Measurements from ENCODE around the gene CRACR2B.
A peak's percentile ranks its signal among the peaks of the same experiment; 100 is the strongest.

Gene CRACR2B

DNA sequence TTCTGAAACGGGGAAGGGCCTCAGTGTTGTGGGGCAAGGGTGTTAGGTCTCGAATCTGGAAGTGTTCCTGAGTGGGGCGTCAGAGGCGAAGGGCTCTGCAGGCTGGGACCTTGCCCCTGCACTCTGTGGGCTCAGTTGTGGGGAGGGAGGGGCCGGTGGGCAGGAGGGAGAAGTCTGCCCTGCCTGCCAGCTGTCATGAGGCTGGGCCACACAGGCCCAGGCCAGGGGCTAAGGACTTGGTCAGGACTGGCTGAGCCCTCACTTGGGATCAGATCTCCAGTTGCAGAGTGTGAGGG, at the start of gene CRACR2B:
Gene CRACR2B (plus strand): TSS at position 23 of the 296 bp plus-strand sequence. CDS start 689 bp downstream, outside the sequence.
- no peak for DNase-seq (ENCODE audit: low spot score)

DNA sequence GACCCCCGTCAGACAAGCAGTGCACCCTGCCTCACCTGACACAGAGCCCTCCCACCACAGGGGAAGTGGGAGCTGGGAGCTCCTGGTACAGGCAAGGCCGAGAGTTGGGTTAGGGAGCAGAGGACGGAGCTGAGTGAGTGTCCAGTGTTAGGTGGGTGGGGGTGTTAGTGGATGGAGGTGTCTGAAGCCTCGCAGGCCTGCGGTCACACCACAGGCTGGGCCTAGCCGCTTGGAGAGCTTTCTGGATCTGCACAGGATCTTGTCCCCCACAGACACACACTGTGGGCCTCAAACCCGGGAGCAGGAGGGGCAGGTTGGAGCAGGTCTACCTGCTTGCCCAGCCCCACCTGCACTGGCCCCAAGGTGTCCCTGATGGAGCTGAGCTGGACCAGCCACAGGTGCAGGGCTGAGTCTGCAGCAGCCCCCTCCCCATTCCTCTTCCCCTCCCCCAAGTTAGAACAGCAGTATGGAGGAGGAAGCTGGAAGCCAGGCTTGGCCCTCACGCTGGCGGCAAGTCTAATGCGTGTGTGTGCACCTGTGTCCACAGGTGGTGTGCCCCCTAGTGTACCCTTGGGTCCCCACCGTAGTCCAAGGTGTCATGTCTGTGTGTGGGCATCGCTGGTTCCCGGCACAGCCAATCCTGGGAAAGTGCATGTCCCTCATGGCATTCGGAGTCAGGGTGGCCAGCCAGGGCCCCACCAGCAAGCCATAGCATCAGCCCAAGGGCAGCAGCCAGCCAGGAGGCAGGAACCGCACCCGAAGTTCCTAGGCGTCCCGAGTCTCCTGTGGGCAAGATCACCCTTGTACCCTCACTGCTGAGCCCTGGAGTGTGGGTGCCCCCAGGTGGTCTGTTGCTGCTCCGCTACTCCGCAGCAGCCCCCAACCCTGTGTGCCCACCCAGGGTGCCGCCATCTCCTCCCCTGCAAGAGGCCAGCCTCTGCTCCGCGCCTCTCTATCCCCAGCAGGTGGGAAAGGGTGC, 48.5 kb upstream of the CRACR2B start:
- no peak for DNase-seq (ENCODE audit: low spot score)

DNA sequence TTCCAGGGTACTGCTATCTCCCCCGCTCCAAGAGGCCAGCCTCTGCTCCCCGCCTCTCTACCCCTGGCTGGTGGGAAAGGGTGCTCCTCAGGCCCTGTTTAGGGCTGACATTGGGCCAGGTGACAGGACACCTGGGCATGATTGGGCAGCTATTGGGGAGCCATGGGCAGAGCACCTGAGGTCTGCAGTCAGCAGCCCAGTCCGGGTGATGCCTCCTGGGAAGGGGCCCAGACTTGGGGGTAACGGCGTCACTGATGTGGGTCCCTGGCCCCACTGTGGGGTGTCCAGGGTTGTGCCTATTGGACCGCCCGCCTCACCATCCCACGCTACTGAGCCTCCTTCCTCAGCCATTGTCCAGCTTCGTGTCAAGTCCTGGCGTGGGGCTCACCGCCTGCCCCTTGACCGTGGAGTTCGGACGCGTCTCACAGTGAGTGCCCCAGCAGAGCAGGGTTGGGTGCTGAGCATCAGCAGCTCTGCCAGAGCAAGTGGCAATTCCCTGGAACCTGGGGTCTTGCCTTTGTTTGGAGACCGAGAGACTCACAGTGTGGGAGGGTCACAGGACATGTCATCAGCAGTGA, 47.7 kb upstream of the CRACR2B start:
- DNase-seq (ENCODE audit: low spot score) = no peak

DNA sequence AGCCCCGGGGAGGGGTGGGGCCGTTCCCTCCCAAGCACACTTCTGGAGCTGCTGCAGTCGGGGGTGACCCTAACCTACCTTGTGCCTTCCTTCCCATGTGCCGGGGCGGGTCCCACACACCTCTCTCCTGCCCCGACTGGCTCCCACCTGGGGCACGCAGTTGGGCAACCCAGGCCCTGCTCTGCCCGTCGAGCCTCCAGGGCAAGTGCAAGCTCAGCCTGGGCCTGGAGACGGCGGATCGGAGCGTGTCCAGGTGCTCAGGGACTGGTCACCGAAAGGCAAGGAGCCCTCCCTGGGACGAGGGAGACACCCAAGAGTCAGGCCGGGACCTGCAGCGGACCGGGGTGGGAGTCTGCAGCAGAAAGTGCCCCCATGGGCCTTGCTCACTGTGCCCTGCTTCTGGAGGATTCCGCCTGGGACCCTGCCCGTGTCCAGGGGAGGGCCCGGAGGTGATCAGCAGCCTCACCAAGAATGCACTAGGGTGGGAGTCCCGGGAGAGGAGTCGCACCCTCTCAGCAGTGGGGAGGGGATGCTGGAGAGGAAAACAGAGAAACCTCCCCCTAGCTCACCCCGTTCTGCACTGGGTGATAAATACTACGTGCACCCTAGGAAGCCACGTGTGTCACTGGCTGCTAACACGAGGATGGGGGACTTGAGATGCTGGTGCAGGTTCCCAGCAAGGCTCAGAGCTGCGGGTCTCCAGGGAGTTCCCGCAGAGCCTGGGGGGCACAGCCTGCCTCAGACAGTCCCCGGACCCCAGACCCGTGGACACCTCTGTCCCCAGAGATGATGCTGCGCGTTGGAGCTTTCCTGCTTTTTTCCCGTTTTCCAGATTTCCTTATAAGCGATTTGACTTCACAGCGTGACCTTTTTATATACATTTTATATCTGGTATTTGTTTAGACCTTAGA, 45.2 kb upstream of the CRACR2B start:
- DNase-seq (ENCODE audit: low spot score) = no peak

DNA sequence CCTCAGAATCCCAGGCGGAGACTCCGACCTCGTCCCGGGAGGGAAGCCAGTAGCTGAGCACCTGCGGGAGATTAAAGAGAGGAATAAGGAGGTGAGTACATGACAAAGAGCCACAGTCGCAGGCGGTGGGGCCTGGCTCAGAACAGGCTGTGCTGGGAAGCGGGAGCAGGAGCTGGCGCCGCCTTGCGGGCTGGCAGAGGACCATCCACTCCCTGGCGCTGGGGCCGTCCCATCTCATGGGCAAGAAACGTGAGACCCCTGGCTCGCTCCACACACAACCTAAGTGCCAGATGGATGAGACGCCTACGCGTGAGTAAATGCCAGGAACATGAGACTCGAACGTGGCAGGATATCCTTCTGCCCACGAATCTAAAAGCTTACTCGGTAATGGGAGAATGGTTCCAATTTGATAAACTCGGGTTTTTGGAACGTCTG, 44.1 kb upstream of the CRACR2B start:
- peak; percentile 86 for DNase-seq (ENCODE audit: low spot score)

DNA sequence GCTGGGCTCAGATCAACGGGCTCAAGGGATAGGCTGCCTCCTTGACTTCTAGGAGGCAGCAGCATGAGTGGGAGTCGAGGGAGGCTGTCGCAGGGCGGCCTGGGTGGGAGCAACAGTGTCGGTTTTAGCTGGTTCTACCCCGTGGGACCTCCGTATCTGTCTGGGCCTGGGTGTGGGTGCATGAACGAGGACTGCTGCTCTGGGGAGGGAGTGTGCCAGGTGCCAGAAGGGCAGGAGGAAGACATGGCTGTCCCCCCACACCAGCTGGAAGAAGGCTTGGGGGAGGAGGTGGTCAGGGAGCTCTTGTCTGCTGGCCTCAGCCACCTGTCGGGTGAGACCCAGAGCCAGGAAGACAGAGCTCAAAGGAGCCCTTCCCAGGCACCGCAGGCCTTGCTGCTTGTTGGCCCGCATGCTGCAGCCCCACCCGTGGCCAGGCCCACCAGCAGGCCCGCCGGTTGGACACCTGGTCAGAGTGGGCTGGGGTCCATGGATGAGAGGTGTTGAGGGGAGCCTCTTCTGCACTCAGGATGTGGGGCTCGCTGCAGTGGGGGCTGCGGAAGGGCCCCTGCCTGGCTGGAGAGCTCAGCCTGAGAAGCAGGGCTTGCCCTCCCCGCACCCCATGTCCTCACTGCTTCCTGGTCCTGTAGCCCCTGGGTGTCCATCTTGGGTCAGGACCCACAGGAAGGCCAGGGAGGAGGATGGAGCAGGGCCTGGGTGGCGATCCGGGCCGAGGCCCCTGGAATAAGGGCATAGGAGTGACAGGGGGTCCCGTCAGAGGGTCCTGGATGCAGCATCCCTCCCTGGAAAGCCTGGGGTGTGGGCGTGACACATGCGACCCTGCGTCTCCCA, 41.3 kb upstream of the CRACR2B start:
- DNase-seq (ENCODE audit: low spot score) = no peak

DNA sequence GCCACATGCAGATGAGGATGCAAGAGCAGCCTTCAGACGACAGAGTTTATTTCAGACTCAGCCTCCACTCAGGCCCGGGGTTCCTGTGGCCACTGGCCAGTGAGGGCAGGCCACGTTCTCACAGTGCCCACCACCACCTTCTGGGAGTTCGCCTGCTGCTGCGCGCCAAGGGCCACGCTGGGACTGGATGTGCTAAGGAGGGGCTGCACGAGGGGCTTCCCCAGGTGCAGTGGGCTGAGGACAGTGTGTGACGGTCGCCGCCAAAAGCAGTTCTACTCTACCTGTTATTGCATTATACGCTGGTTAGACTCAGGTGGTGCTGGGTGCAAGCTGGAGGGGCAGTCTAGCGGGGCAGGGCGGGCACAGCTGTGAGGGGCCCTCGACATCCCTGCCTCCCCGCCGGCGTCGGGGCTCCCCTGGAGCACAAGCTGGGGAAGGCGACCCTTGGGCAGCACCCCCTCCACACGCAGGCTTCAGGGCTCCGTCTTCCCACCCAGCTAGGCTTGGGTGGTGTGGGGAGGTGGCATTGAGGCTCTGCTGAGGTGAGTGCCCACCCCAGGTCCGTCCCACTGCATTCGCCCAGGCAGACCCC, 40.5 kb upstream of the CRACR2B start:
- no peak for DNase-seq (ENCODE audit: low spot score)

DNA sequence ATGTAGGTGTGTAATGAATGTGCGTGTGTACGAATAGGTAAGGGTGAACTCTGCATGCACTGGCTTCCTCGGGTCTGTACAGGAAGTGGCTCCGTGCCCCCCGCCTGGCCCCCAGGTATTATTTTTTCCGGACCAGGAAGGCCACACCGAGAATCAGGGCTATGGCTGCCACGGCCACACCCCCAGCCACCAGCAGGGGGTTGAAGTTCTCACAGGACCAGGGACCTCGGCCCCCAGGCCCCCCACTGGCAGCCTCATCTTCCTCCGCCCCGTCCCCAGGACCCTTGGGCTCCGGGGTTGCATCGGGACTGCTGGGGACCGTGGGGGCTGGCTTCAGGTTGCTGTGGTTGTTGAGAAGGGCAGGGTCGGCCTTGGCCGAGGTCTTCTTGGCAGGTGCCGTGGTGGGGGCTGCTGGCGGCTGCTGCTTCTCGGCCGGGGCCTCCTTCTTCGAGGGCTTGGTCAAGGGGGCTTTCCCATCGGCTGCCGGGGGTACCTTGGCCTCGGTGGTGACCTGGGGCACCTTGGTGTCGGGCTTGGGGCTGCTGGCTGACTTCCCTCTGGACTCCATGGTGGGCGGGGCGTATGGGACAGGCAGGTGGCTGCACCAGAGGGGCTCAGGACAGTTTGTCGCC, 39.6 kb upstream of the CRACR2B start:
- no peak for DNase-seq (ENCODE audit: low spot score)

DNA sequence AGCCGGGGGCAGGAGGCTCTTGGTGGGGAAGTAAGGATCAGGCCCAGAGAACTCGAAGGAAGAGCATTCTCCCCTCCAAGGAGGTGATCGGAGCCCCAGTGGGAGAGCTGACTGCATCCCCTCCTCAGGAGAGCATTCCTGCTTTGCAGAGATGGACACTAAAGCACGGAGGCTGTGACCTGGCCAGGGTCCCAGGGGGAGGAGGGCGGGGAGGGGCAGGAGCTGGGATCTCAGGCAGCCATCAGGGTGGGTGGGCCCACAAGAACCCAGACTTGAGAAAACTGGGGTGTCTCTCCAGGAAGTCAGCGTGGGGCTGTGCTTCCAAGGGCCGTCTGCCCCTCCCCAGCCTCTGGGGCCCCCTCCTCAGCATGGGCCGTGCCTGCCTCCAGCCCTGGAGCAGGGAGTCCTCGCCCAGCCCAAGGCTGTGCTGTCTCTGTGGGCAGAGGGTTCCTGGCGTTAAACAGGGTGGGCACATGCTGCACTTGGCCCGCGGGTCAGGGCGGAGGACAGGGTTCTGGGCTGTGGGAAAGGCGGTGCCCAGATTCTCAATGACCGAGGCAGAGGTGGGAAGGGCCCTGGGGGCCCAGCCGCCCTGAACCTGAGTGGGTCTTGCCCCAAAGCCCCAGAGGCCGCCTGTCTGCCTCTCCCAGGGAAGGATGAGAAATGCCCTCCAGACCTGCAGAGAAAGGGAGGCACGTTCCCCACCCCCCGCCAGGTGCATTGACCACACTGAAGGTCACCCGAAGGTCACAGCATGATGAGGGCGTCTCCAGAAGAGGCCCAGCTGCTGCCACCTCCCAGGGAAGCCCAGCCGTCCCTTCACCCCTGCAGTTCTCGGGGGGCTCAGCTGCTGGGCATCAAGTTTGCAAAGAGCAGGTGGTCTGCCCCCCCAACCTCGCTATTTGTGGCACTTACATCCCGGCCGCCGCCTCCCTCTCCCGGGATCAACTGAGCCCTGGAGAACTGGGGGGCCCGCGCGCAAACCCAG, 38.5 kb upstream of the CRACR2B start:
- no peak for DNase-seq (ENCODE audit: low spot score)

DNA sequence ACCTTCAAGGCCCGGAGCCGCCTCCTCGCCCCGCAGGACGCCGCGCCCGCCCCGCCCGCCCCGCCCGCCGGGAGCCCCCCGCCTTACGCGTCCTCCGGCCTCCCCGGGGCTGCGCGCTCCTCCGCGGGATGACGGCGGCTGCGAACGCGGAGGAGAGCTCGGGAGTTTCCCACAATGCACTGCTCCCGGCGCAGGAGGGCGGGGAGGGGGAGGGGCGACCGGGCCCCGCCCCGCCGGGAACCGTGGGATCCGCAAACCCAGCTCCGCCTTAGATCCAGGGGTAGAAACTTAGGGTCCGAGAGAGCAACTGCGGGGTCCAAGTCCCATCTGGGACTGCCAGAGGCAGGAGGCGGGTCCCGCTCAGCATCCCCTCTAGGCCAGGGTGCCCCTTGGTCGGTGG, 37.8 kb upstream of the CRACR2B start, which contains the start of gene CEND1:
Gene CEND1 (minus strand): TSS at position 148 of the 400 bp plus-strand sequence. CDS start 1,514 bp downstream, outside the sequence.
- DNase-seq (ENCODE audit: low spot score) = peak; percentile 85

DNA sequence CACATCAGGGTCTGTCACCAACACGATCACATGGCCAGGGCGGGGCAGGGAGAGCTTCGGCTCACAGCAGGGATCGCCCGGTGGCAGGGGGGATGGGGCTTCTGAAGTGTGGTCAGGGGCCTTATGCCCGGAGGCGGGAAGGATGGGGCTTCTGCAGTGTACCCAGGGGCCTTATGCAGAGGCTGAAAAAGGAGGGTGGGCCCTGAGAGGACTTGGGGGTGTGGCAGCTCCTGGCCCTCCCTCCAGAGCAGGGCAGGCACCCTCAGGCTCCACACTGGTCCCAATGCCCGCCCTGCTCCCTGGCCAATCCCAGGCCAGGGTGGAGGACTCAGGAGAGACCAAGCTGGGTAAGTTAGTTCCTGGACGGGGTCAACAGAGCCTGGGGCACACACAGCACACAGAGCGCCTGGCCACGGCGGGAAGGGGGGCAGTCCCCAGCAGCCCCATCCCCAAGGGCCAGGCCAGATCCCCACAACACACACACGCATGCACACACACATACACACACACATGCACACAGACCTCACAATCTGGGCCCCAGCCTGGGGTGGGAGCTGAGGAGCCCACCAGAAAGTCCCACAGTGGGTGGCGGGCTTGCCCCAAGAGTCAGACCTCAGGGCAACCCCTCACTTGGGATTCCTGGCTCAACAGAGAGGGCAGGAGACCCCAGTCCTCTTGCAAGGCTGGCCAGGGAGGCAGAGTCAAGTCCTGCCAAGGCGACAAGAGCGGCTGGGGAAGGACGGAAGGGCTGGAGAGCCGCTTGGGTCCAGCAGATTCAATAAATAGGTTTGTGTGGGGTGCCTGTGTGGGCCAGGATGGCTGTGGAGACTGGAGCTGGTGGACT, 36.8 kb upstream of the CRACR2B start:
- peak; percentile 29 for DNase-seq (ENCODE audit: low spot score)

DNA sequence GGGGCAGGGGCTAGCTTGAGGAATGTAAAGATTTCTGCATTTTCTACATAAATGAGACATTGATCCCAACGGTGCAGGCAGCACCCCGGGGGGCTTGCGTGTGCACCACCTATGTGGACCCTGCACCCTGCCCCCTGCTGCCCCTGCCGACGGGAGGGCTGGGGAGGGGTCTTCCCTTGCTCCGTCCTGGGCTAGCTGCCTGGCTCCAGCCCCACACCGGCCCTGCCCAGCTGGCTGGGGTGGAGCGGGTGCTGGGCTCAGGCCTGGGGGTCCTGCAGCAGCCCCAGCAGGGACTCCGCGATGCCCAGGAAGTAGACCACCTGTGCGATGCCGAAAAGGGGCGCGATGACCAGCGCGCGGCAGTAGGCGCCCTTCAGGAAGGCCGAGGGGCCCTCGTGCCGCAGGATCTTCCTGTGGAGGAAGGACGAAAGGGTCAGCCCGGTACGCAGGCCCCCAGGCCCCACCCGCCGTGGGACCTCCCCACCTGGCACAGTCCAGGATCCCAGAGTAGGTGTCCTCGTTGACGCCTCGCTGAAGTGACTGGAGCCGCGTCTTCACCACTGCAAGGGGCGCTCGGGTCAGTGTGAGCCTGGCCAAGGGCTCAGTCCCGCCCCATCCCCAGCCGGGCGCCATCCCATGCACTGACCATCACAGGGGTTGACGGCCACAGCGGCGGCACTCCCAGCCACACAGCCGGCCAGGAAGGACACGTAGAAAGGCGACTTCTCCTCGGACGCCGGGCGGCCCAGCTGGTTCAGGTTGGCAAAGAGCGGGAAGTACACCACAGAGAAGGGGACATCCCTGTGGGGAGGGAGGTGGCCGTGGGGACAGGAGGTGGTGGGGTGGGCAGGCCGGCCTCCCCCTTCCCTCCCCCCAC, 35.8 kb upstream of the CRACR2B start:
- DNase-seq (ENCODE audit: low spot score) = no peak

DNA sequence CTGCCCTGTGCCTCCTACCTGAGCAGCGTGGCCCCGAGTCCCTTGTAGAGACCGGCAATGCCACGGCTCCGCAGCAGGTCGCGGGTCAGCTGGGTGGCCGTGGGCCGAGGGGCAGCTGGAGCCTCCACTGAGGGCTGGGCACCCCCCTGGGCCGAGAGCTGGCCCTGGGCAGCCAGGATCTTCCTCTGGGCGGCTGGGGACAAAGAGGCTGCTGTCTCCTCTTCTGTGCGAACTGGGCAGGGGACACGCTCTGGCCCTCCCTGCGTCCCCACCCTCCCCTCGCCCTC, 35.2 kb upstream of the CRACR2B start:
- DNase-seq (ENCODE audit: low spot score) = no peak

DNA sequence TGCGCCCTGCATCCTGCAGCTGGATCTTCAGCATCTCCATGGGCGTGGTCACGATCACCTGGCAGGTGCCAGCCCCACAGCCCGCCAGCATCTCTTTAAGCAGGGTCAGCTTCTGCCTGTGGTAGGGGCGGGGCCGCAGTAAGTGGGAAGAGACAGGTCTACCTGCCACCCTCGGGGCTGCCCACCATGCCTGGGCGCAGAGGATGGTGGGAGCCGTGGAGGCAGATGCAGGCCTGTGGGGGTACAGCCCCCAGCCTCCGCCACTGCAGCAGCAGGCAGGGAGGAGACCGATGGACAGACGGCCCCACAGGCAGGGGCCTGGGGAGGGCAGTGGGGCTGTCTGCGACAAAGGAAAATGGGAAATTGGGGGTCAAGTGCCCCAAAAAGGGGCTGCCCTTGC, 34.8 kb upstream of the CRACR2B start:
- no peak for DNase-seq (ENCODE audit: low spot score)

DNA sequence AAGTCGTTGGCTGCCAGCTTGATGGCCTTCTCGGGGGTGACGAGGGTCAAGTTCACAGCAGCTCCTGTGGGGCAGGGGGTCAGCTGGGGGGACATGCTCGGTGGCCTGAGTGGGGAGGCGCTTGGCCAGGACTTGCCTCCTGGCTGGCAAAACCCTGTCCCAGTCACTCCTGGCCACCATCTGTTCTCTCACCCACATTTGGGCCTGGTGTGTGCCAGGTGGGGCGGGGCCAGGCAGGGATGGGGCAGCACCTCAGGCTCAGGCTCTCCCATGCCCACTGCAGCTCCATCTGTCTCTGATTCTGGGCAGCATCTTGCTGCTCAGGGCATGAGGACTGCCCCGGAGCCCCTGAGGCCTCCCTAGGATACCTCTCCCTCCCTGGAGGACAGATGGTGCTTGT, 34.2 kb upstream of the CRACR2B start:
- DNase-seq (ENCODE audit: low spot score) = no peak

DNA sequence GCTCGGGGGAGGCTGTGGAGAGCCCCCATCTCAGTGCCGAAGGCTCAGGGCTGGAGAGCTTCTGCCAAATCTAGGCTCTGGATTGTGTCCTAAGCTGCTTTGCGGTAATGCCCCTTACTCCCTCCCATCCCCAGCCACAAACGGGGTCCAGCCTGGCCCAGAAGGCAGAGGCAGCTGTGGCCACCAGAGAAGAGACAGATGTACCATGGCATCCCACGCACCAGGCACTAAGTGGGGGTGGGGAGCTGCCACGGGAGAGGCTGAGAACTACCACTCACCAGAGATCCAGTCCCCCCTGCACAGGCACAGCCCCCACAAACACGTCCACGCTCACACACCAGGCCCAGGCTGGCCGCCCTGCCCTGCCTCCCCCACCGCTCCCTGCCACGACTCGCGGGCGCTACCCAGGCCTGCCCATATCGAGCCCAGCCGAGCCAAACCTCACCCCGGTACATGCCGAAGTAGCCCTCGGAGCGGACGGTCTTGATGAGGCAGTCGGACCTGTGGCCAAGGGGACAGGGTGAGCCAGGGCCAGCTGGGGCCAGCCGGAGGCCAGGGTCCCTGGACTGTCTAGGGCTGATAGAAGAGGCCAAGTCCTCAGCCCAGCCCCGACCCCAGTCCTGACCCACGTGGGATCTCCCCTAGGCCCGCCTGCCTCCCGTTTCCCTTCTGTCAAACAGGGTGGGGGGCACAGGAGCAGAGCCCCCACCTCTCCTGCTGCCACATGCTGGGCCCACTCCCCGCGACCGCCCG, 33.5 kb upstream of the CRACR2B start:
- no peak for DNase-seq (ENCODE audit: low spot score)

Data from AG20443 (cell line).